GM12878 (cell line): ENCODE measurements around the gene HDAC9. TPM values are rescaled to one million over a fixed set of nuclear protein-coding genes. Genes with fewer than 3 reads are reported as not detected.
A peak's percentile ranks its signal among the peaks of the same experiment; 100 is the strongest.

Source experiments
- ATF2 ChIP-seq: IDR thresholded peaks from 2 replicates; pipeline ENCODE4 v1.6.1; 2012; ENCODE audit warnings: low read length, inconsistent platforms
- FOS ChIP-seq: IDR thresholded peaks from 3 replicates; pipeline ENCODE4 v1.6.1; 2011; ENCODE audit warnings: borderline replicate concordance; ENCODE audit not compliant: insufficient read length; ENCODE audit errors: extremely low read depth
- HDAC6 ChIP-seq: fragments of 200-600 bp; sonication (generic); IDR thresholded peaks from one replicate; pipeline ENCODE4 v1.8.0; 2017; ENCODE audit warnings: antibody characterized with exemption; ENCODE audit not compliant: unreplicated experiment
- JUNB ChIP-seq: IDR thresholded peaks from 2 replicates; pipeline ENCODE4 v1.6.1; 2016; ENCODE audit warnings: antibody characterized with exemption, mild to moderate bottlenecking
- MEF2A ChIP-seq: IDR thresholded peaks from 2 replicates; pipeline ENCODE4 v1.6.1; 2011; ENCODE audit warnings: low read depth, mild to moderate bottlenecking, low read length, moderate library complexity; ENCODE audit not compliant: insufficient read depth
- RELB ChIP-seq: fragments of 450-650 bp; IDR thresholded peaks from 2 replicates; pipeline ENCODE4 v1.6.1; 2017; ENCODE audit warnings: low read depth, mild to moderate bottlenecking, moderate library complexity
- polyA plus RNA-seq, 11 experiments: library from polyadenylated mRNA; depleted of rRNA in 4 of 11; unstranded in 6 of 11; stranded (reverse) in 5 of 11; fragments of >200 nt; fragmentation: Nextera tagmentation in 4 of 11; fragmentation: Illumina TruSeq in 1 of 11; extraction: Ambion mirVana in 4 of 11; extraction: Trizol in 1 of 11; gene quantifications; 1 replicate in 1 of 11; 2 replicates in 10 of 11; pipeline versions ENCODE4 v1.2.1 to v1.2.3, GENCODE V29; 2011 to 2016; ENCODE audit warnings: inconsistent platforms in 2 of 11, missing spikeins in 2 of 11, low read depth in 1 of 11
- total RNA-seq, 4 experiments: library from RNA; depleted of rRNA in 3 of 4; stranded (reverse); fragments of >200 nt in 3 of 4; fragmentation: Illumina TruSeq in 1 of 4; extraction: Trizol in 1 of 4; gene quantifications; 2 replicates each; pipeline versions ENCODE4 v1.2.1 to v1.2.3, GENCODE V29; 2013 to 2021
- TF ChIP-seq, protein P1 (sequence below): fragments of 450-650 bp; formaldehyde crosslinking; IDR thresholded peaks from 2 replicates; pipeline ENCODE4 v1.4.0; 2020; ENCODE audit warnings: mild to moderate bottlenecking, moderate library complexity

The HDAC9 gene
- total and polyA plus RNA-seq, 10 of the 15 experiments (the other 5 are each of a cell fraction or from before 2014, with no cell fraction given) = 0.73 to 12.8 (median 0.92) TPM

DNA sequence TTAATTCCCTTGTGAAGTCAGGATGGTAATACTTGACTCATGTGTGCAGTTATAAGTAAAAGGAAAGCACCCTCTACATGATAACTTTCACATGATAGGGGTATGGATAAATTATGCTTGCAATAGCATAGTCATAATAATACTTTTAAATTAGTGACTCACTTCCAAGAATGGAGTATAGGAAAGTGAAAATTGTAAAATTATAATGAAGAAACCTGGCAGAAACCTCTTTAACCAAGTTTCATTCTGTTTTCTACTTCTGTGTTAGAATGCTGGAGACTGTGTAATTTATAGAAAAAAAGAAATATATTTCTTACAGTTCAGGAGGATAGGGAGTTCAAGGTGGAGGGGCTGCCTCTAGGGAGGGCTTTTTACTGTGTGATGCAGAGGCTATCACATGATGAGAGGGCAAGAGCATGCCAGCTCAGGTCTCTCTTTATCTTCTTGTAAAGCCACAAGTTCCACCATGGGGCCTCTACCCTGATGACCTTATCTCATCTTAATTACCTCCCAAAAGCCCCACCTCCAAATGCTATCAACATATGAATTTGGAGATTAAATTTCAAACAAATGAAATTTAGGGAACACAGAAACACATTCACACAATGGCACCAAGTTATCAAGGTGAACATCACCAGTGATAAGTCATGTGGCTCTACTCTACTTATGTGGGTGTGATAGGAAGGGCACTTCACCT is 43.2 kb downstream of the HDAC9 start (continued):
- TF ChIP-seq, protein P1, sequence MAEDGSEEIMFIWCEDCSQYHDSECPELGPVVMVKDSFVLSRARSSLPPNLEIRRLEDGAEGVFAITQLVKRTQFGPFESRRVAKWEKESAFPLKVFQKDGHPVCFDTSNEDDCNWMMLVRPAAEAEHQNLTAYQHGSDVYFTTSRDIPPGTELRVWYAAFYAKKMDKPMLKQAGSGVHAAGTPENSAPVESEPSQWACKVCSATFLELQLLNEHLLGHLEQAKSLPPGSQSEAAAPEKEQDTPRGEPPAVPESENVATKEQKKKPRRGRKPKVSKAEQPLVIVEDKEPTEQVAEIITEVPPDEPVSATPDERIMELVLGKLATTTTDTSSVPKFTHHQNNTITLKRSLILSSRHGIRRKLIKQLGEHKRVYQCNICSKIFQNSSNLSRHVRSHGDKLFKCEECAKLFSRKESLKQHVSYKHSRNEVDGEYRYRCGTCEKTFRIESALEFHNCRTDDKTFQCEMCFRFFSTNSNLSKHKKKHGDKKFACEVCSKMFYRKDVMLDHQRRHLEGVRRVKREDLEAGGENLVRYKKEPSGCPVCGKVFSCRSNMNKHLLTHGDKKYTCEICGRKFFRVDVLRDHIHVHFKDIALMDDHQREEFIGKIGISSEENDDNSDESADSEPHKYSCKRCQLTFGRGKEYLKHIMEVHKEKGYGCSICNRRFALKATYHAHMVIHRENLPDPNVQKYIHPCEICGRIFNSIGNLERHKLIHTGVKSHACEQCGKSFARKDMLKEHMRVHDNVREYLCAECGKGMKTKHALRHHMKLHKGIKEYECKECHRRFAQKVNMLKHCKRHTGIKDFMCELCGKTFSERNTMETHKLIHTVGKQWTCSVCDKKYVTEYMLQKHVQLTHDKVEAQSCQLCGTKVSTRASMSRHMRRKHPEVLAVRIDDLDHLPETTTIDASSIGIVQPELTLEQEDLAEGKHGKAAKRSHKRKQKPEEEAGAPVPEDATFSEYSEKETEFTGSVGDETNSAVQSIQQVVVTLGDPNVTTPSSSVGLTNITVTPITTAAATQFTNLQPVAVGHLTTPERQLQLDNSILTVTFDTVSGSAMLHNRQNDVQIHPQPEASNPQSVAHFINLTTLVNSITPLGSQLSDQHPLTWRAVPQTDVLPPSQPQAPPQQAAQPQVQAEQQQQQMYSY = no peak
- TF ChIP-seq ATF2 = peak; percentile 59; the same call in 1 of the 2 replicates
- no peak for TF ChIP-seq FOS
- peak; percentile 34; the same call in 1 of the 2 replicates for TF ChIP-seq RELB
- TF ChIP-seq MEF2A = 0 out of 2 replicates have a peak, but pooled peaks have one; percentile 28
- no peak for TF ChIP-seq HDAC6
- peak; percentile 53 for TF ChIP-seq JUNB
